ENCODE measurements around the gene PDCL2. TPM values are rescaled to one million over a fixed set of nuclear protein-coding genes. Genes with fewer than 3 reads are reported as not detected.

Gene PDCL2
- total RNA-seq, 2 donors from 2014 or later: not detected

DNA sequence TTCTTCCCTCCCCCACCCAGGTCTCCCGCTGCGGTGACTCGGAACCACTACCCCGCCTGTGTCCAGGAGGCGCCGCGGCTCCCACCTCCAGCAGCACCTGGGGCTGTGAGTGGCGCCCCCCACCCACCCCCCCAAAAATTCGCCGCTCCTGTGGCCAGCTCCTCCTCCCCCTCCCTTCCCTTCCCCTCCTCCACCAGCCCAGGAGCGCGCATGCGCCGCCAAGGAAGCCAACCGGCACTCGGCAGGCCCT, 45.6 kb downstream of the PDCL2 start:
- peak; percentile 88 to 89 for ATAC-seq
- intact Hi-C loops (cut with DNase I): loop anchor here in 1 of 2 donors (5.0 to 10.0 kb wide), 2 partner anchors 199 to 308 kb away; partner anchors contain the start of genes EXOC1 and SRD5A3
- no peak for DNase-seq

DNA sequence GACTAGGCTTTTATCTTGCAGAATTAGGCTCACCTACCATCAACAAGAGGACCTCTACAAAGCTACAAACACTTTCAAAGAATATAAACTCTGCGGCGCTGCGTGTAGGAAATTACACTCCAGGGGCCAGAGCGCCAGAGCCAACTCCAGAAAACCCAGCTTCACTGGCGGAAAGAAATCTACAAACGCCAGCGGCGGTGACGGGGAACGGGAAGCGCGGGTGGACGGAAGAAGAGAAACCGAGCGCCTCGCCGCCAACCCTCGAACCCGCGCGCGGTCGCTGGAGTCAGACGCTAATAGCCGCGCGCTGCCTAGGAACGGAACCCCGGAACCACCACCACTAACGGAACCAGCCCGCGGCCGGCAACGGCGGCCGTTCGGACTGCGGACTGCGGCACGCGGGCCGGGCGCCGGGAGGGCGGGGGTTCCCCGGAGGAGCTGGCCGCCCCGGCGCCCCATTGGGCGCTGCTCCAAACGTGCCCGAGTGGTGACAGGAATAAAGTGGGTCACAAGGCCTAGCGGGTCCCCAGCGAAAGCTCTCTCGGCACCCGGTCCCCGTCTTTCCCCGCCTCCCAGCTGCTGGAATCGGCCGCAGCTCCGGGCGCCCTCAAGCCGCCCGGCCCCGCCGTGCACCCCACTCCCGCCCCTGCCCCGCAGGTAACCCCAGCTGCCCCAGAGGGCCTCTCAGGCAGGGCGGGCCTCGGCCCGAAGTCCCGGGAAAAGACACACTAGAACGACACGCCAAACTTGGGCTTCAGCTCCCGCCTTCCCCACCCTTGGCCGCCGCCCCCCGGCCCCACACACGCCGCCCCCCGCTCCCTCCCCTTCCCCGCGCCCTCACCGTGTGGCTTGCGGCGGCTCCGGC, 46.2 kb downstream of the PDCL2 start:
- DNase-seq: peak; percentile 82
- peak; percentile 72 to 76 for ATAC-seq
- intact Hi-C loops (cut with DNase I): loop anchor here in 1 of 2 donors (5.0 to 10.0 kb wide), 2 partner anchors 199 to 309 kb away; partner anchors contain the start of genes EXOC1 and SRD5A3

DNA sequence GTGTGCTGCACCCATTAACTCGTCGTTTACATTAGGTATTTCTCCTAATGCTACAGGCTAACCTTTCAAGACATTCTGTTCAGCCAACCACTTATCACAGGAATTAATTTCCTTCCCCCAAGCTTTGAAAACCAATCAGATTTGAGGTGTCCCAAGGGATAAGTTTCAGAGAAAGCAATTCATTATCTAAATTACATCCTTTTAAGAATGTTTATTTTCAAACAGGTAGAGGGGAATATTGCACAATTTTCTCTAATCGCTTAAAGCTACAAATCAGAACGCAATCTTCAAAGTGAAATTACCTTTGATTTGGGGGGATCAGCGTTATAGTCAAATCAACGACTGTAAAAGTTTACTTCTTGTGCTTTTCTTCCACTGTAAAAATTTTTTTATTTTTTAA, 46.9 kb downstream of the PDCL2 start:
- intact Hi-C loops (cut with DNase I): loop anchor here in 1 of 2 donors (5.0 to 10.0 kb wide), 2 partner anchors 198 to 310 kb away; partner anchors contain the start of genes EXOC1 and SRD5A3
- DNase-seq (no peak), ATAC-seq (no peak)

DNA sequence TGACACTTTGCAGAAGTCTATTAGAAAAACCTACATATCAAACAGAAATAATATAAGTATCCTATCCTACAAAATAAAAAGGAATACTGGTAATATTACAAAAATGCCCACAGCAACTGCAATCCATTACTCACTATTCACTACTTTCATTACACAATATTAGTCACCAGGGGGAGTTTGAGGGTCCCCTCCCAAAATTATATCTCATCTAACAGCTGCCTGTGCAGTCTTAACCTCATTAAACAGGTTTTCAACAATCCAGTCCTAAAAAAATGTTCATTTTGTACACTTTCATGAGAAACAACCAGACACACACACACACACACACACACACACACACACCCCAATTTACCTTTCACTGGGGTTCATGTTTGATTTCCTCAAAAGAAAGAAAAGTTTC, 48.2 kb downstream of the PDCL2 start:
- intact Hi-C loops (cut with DNase I): loop anchor here in 1 of 2 donors (10.0 kb wide), 1 partner anchor 311 kb away; the partner anchor contains the start of gene EXOC1
- ATAC-seq: no peak

DNA sequence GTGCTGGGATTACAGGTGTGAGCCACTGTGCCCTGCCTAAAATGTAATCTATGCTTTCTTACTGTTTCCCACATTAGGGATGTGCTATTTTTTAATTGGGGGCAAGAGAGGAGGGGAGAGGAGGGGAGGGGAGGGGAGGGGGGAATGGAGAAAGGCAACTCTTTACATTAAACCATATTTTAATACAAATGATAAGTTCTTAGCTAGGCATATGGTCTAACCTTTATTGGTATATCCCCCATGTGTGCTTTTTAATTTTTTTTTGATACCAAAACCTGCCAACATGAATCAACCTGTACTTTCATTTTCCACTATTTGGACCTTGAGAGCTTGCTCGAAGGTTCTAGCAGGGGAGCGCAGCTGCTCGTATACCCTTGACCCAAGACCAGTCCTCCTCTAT, 51.8 kb downstream of the PDCL2 start:
- no peak for DNase-seq
- intact Hi-C loops (cut with DNase I): loop anchor here in 1 of 2 donors (10.0 kb wide), 1 partner anchor 315 kb away; the partner anchor contains the start of gene EXOC1
- no peak for ATAC-seq

More for the DNA sequence above, 48.2 kb downstream of the PDCL2 start:
- DNase-seq: no peak

DNA sequence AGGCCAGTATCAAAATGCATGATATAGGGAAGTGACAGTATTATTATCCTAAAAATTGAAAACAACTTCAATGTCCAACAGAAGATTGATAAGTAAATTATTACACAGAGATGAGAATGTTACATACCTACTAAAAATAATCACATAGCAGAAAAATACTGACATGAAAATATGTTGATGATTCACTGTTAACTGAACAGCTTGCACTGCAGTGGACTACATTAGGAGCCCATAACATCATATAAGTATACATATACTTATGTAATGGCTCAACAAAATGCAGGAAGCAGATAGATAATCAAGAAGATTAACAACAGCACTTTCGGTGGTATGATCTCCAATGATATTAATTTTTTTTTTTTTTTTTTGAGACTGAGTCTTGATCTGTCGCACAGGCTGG, 52.4 kb downstream of the PDCL2 start:
- DNase-seq: no peak
- intact Hi-C loops (cut with DNase I): loop anchor here in 1 of 2 donors (10.0 kb wide), 1 partner anchor 315 kb away; the partner anchor contains the start of gene EXOC1
- ATAC-seq: no peak

DNA sequence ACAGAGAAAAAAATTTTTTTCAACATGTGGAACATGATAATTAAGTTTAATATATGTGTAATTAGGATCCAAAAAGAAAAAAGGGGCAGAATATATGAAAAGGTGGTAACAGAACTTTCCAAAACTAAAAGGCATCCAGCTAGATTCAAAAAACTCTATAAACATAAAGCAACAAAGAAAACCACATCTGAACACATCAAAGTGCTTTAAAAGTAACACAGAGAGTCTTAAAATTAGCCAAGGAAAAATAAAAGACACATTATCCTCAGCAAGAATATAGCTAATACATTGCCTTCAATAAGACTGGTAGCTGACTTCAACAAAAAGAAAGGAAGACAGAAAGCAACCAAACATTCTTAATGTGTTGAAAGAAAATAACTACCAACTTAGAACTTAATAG, 53.5 kb downstream of the PDCL2 start:
- intact Hi-C loops (cut with DNase I): no loop called here
- no peak for ATAC-seq
- no peak for DNase-seq

DNA sequence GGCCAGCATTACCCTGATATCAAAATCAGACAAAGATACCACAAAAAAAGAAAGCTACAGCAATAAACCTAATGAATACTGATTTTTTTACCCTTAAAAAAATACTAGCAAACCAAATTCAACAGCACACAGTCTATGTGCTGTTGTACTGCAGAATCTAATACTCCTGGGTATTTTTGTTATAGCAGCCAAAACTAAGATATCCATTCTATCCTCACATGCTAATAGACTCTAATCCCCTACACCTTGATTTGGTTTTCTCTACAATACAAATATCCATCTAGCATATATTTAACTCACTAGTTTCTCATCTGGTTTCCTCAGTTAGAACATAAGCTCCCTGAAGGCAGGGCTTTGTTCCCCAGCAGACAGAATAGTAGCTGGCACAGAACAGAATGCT, 57.7 kb downstream of the PDCL2 start:
- no peak for DNase-seq
- ATAC-seq: no peak
- intact Hi-C loops (cut with DNase I): no loop called here

DNA sequence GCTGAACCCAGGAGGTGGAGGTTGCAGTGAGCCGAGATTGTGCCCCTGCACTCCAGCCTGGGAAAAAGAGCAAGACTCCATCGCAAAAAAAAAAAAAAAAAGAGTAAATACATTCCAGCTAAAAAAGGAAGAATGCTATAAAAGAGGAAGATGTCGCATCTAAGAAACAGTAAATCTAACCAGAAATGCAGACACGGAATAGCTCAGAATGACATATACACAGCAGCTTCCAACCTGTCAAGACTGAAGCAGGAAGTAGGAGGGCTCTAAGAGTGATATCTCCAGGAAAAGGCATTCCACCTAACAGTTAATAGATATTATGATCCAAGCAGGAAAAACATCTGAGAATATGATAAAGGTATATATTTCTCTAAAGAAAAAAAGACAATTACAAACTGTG, 61.4 kb downstream of the PDCL2 start:
- intact Hi-C loops (cut with DNase I): no loop called here
- no peak for DNase-seq
- no peak for ATAC-seq

DNA sequence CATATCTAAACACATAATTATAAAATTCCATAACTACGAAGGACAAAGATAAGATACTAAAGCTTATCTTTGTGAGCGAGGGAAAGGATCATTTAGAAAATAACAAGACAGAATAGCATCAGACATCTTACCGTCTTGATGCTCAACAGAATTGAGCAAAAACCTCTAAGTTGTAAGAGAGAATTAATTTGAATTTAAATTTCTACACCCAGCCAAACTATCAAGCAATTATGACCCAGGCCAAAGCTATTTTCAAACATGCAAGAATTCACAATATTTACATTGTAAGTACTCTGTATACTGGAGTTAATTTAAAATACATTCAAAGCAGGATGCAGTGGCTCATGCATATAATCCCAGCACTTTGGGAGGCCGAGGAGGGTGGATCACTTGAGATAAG, 61.9 kb downstream of the PDCL2 start:
- DNase-seq (no peak), ATAC-seq (no peak)
- intact Hi-C loops (cut with DNase I): no loop called here

DNA sequence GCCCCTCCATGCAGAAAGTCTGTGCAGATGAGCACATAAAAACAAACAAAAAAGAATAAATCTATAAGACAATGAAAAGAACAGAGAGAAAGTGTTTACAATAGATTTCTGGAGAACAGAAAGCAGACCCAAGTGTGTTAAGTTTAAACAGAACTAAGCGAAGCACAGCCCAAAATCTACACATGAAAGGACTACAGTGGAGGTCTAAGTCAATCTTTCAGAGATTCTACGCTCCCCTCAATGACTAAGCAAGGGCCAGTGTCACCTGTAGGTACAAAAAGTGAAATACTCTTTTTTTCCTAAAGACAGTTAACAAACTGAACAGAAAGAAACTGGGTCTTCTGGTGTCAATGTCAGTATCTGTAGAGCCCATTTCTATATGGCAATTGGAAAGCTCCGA, 63.6 kb downstream of the PDCL2 start:
- DNase-seq (no peak), ATAC-seq (no peak)
- intact Hi-C loops (cut with DNase I): no loop called here

DNA sequence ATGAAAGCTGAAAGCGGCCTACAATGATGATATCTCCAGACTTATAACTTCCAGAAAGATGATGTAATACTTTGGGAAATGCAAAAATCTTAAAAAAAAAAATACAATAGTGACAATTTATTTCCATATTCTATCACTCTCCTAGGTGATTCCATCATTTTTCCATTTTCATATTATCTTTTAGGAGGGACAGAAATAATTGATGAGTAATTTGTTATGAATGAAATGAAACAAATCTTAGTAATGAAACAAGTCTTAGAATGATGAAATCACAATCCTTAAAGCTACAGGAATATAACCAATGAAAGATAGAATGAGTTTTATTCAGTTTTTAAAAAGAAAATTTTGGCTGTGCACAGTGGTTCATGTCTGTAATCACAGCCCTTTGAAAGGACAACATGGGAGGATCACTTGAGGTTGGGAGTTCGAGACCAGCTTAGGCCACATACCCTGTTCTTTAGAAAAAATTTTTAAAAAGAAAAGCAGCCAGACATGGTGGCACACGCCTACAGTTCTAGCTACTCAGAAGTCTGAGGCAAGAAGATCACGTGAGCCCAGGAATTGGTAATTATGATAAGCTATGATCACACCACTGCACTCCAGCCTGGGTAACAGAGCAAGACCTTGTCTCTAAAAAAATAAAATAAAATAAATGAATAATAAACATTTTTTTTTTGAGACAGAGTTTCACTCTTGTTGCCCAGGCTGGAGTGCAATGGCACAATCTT, 67.0 kb downstream of the PDCL2 start:
- DNase-seq: no peak
- intact Hi-C loops (cut with DNase I): no loop called here
- ATAC-seq: no peak

DNA sequence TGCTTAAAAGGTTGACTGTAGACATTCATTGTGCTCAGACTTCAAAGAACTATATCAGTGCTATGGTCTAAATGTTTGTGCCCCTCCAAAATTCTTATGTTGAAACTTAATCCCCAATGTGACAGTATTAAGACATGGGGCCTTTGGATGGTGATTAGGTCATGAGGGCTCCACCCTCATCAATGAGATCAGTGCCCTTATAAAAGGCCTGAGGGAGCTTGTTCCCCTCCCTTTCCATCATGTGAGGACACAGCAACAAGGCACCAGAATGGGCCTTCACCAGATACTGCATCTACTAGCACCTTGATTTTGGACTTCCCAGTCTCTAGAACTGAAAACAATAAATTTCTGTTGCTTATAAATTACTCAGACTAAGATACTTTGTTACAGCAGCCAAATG, 73.6 kb downstream of the PDCL2 start:
- DNase-seq: no peak
- ATAC-seq: no peak
- intact Hi-C loops (cut with DNase I): no loop called here

DNA sequence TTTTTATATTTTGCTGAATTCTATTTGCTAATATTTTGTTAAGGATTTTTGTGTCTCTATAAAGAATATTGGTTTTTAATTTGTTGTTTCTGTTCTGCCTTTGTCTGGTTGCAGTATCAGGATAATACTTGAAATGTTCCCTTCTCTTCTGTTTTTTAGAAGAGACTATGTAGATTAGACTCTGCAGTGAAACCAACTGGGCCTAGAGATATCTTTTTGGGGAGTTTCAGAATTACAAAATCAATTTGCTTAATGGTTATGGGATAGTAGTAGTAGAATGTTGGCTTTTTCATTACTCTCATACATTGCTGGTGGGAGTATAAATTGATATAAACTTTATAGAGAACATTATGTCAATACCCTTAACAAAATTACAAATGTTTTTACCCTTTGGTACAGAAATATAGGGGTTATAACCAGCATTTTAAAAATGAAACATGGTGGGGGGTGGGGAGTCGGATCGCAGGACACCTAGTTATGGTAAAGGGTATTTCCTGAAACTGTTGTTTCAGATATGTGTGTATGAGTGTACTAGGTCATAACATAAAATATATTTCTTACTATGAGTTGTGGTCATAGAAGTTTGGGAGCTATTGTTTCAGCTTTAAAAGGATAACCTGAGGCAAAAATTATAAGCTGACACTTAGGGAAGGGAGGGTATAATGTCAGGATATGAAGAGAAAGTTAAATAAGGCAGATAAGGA, 74.4 kb downstream of the PDCL2 start:
- DNase-seq (no peak), ATAC-seq (no peak)
- intact Hi-C loops (cut with DNase I): no loop called here

DNA sequence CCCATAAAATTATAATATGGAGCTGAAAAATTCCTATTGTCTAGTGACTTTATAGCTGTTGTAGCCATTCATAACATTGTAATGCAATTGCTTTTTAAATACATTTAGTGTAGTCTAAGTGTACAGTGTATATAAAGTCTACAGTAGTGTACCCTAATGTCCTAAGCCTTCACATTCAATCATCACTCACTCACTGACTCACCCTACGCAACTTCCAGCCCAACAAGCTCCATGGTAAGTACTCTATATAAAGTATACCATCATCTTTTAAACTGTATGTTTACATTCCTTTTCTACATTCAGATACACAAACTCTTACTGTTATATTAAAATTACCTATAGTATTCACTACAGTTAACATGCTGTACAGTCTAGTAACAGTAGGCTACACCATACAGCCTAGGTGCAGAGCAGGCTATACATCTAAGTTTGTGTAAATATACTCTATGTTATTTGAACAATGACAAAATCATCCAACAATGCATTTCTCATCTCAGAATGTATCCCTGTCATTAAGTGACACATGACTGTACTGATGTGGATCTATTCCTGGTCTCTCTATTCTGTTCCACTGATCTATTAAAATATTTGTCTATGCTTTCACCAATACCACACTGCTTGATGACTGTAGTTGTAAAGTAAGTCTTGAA, 79.0 kb downstream of the PDCL2 start:
- DNase-seq: no peak
- ATAC-seq: no peak
- intact Hi-C loops (cut with DNase I): no loop called here

DNA sequence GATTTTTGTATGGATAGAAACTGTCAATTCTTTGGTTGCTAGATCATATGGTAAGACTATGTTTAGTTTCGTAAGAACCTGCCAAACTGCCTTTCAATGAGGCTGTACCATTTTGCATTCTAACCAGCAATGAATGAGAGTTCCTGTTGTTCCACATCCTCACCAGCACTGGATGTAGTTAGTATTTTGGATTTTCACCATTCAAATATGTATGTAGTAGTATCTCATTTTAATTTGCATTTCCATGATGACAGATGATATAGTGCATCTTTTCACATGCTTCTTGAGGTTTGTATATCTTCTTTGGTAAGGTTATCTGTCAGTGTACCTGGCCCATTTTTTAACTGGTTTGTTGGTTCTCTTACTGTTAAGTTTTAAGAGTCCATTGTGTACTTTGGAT, 80.0 kb downstream of the PDCL2 start:
- intact Hi-C loops (cut with DNase I): no loop called here
- no peak for DNase-seq
- no peak for ATAC-seq

DNA sequence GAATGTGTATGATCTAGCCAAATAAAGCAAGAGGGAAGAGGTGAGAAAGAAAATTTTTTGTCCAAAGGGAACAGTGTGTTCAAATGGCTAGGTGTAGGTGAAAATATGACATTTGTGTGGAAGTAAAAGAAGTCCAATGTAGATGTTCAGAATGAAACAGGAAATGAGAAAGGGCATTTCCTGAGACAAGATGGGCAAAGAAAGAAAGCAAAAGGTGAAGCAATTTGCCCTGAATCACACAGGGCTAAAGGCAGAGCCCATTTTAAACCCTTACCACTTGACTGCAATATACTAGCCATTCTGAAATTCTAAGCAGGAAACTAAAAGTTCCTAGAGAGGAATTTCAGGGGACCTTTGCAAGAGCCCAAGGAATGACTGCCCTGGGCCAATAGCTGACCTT, 81.4 kb downstream of the PDCL2 start:
- ATAC-seq (no peak), DNase-seq (no peak)
- intact Hi-C loops (cut with DNase I): no loop called here

DNA sequence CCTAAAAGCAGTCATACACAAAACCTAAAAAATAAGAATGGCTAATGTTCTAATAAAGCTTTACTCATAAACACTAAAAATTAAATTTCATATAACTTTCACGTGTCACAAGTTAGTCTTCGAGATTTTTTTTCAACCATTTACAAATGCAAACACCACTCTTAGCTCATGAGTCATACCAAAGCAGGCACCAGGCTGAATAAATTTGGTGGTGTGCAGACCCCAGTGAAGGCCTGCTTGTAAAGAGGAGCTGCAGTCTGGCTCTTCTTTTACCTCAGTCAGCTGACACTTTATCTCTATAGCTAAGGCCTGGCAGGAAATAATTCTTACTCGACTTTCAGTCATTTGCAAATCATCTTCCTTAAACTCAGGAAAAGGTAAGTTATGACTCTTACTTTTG, 82.8 kb downstream of the PDCL2 start:
- DNase-seq: no peak
- intact Hi-C loops (cut with DNase I): no loop called here
- no peak for ATAC-seq

DNA sequence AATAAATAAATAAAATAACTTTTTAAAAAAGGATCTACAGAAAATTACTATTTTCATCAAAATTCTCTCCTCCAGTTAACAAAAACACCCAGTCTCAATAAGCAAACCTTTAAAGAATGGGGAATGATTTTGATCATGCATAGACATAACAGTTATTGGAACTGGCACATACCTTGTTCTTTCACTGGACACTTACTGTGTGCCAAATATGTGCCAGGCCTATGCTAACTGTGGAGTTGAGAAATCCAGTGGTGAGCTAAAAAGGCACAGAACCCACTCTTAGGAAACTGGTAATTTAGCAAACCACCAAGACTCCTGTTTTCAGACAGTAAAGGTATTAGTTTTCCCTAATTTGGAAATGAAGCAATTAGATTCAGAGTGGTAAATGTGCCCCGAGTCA, 84.4 kb downstream of the PDCL2 start:
- ATAC-seq (peak; percentile 40 to 72), DNase-seq (no peak)
- intact Hi-C loops (cut with DNase I): no loop called here
